ENCODE measurements around the gene AARSD1.

GRCh38 chr17:42992872-42993271 lies 28.6 kb upstream of the AARSD1 start:
- TF ChIP-seq CTCF (IDR thresholded peaks at IDR 0.05; ENCODE audit: insufficient read depth, low read length, poor library complexity, severe bottlenecking) (no peak), EZH2phosphoT487 (conservative IDR thresholded peaks at IDR 0.05; ENCODE audit: low read length) (no peak)
